Ramos (cell line): ENCODE results near the gene CTU2.

Experiments used
- in situ Hi-C: fragments of 300-500 bp; cut with MboI; formaldehyde crosslinking; loops from one replicate; pipeline ENCODE4 v1.14.3; 2022; ENCODE audit warnings: low sequenced_read_pairs; ENCODE audit not compliant: unreplicated experiment

Gene CTU2

GRCh38 chr16:88739139-88739976, 33.1 kb downstream of the CTU2 start:
- in situ Hi-C loops, result loop anchor here (10.0 kb wide), 1 partner anchor 475 kb away; the partner anchor contains the start of gene ZNF778

GRCh38 chr16:88739977-88740726, 33.8 kb downstream of the CTU2 start:
- in situ Hi-C loops, result loop anchor here (10.0 kb wide), 2 partner anchors 425 to 475 kb away; partner anchors contain the start of gene ZNF778

- in situ Hi-C loops, result loop anchor here (10.0 kb wide), 1 partner anchor 424 kb away; no protein-coding TSS in a partner anchor
These were observed 34.4 kb downstream of the CTU2 start for GRCh38 chr16:88740727-88741055.

GRCh38 chr16:88741368-88741767, 35.1 kb downstream of the CTU2 start:
- in situ Hi-C loops, result loop anchor here (10.0 kb wide), 1 partner anchor 423 kb away; no protein-coding TSS in a partner anchor

- in situ Hi-C loops, result loop anchor here (10.0 kb wide), 1 partner anchor 422 kb away; no protein-coding TSS in a partner anchor
These were observed 36.7 kb downstream of the CTU2 start for GRCh38 chr16:88742896-88743605.

- in situ Hi-C loops, result loop anchor here (10.0 kb wide), 1 partner anchor 421 kb away; no protein-coding TSS in a partner anchor
These were observed 37.6 kb downstream of the CTU2 start for GRCh38 chr16:88743693-88744576.

GRCh38 chr16:88744577-88745521, 38.5 kb downstream of the CTU2 start:
- in situ Hi-C loops, result loop anchor here (10.0 kb wide), 1 partner anchor 420 kb away; no protein-coding TSS in a partner anchor

GRCh38 chr16:88746506-88746905, 40.2 kb downstream of the CTU2 start:
- in situ Hi-C loops, result loop anchor here (10.0 kb wide), 1 partner anchor 418 kb away; no protein-coding TSS in a partner anchor

GRCh38 chr16:88747588-88748301, 41.4 kb downstream of the CTU2 start:
- in situ Hi-C loops, result loop anchor here (10.0 kb wide), 1 partner anchor 417 kb away; no protein-coding TSS in a partner anchor

GRCh38 chr16:88748364-88748763, 42.1 kb downstream of the CTU2 start:
- in situ Hi-C loops, result loop anchor here (10.0 kb wide), 1 partner anchor 416 kb away; no protein-coding TSS in a partner anchor

GRCh38 chr16:88749358-88749757, 43.1 kb downstream of the CTU2 start:
- in situ Hi-C loops, result loop anchor here (10.0 kb wide), 1 partner anchor 415 kb away; no protein-coding TSS in a partner anchor

- in situ Hi-C loops, result no loop called here
These were observed 44.6 kb downstream of the CTU2 start for GRCh38 chr16:88750854-88751253.

GRCh38 chr16:88752386-88753002, 46.2 kb downstream of the CTU2 start:
- in situ Hi-C loops, result no loop called here

- in situ Hi-C loops, result no loop called here
These were observed 46.9 kb downstream of the CTU2 start for GRCh38 chr16:88753191-88753590.

GRCh38 chr16:88753602-88754001, 47.3 kb downstream of the CTU2 start:
- in situ Hi-C loops, result no loop called here

GRCh38 chr16:88754109-88754911, 48.0 kb downstream of the CTU2 start:
- in situ Hi-C loops, result no loop called here
